Fibroblast of the aortic adventitia (primary cell): ENCODE data around the gene SMIM44. TPM values are rescaled to one million over a fixed set of nuclear protein-coding genes. Genes with fewer than 3 reads are reported as not detected.

Source experiments
- DNase-seq: peaks from one replicate; pipeline ENCODE4 v3.0.0-alpha.2; 2010; ENCODE audit warnings: low read depth
- H3K4me3 ChIP-seq: 2 replicates; pipeline ENCODE4 v1.5.1; 2011; ENCODE audit warnings: low read depth, mild to moderate bottlenecking, control low read depth, low read length, moderate library complexity
- CTCF ChIP-seq: IDR thresholded peaks from 2 replicates; pipeline ENCODE4 v1.5.1; 2011; ENCODE audit warnings: mild to moderate bottlenecking, low read length, control low read depth, inconsistent platforms; ENCODE audit not compliant: insufficient read depth
- total RNA-seq: library from RNA; depleted of rRNA; stranded (reverse); fragments of >200 nt; gene quantifications from 2 replicates; pipeline ENCODE4 v1.2.3, GENCODE V29; 2012; ENCODE audit warnings: low replicate concordance

The SMIM44 gene
- total RNA-seq, 1 donor = not detected

GRCh38 chr19:3492919-3493318 is 9.7 kb upstream of the SMIM44 start:
- H3K4me3 ChIP-seq = no peak overlapping the region
- TF ChIP-seq CTCF = no peak
- no peak for DNase-seq

- no peak for TF ChIP-seq CTCF
- DNase-seq = no peak
Measured at GRCh38 chr19:3492131-3492839, 9.0 kb upstream of the SMIM44 start.

DNA sequence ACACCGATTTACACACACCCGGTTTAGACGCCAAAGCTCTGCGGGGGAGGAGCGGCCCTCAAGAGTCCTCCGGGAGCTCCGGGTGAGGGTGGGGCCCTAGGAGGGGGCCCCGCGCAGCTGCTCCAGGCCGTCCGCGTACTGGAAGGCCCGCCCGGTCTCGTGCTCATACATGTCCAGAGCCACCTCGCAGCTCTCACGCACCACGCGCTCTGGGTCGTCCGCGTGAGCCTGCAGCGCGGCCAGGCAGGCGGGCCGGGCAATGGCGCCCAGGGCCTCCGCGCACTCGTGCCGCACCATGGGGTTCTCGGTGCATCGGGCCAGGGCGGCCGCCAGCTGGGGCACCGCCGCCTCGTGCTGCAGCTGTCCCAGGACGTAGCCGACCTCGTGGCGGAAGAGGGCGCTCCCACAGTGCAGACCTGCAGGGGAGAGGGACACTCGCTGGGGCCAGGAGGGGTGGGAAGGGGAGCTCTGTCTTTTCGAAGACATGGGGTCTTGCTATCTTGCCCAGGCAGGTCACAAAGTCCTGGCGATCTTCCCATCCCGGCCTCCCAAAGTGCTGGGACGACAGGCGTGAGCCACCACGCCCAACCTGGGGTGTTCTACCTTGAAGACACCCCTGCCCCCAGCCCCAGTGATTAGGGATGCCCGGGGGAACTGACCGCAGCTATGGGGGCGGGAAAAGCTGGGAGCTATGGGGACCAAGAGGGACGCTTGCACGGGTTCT is 8.3 kb upstream of the SMIM44 start:
- no peak for DNase-seq
- no peak for TF ChIP-seq CTCF
- H3K4me3 ChIP-seq = no peak overlapping the region

More at GRCh38 chr19:3492131-3492839, 9.0 kb upstream of the SMIM44 start:
- H3K4me3 ChIP-seq = no peak overlapping the region

GRCh38 chr19:3482507-3483225 is 575 bp downstream of the SMIM44 start:
- H3K4me3 ChIP-seq = no peak overlapping the region
- DNase-seq = no peak
- no peak for TF ChIP-seq CTCF

GRCh38 chr19:3481241-3482090 is 1.8 kb downstream of the SMIM44 start:
- no peak for DNase-seq
- TF ChIP-seq CTCF = no peak
- no peak overlapping the region for H3K4me3 ChIP-seq
